Stimulated activated naive CD4-positive, alpha-beta T cell (primary cell): Measurements from ENCODE around the gene BMP6.

Experiments used
- DNase-seq, 6 experiments: peaks; one replicate each; lab custom pipeline; 2025; lab: John Stamatoyannopoulos, UW

The BMP6 gene

GRCh38 chr6:7720346-7720745 is 5.6 kb upstream of the BMP6 start:
- DNase-seq = no peak

DNA sequence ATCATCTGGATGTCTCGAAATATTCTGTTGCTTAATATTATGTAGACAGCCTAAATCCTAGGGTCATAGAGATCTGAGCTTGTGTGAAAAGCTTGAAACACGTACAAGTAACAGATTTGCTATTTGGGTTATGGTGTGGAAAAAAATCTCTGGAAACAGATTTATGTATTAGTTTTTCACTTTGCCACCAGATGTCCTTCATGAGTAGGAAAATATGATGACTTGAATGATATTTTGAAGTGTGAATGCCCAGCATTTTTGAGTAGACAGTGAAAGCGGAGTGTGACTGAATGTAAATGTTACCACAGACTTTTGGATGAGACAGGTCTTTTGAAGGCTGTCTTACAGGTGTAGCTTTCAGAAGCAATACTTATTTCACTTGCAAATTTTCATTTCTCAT is 4.2 kb upstream of the BMP6 start:
- no peak for DNase-seq

- peak in 5 of 6 experiments; percentile 12 to 44 (median 20) for DNase-seq
Observed at GRCh38 chr6:7723041-7723447, 2.9 kb upstream of the BMP6 start.

DNA sequence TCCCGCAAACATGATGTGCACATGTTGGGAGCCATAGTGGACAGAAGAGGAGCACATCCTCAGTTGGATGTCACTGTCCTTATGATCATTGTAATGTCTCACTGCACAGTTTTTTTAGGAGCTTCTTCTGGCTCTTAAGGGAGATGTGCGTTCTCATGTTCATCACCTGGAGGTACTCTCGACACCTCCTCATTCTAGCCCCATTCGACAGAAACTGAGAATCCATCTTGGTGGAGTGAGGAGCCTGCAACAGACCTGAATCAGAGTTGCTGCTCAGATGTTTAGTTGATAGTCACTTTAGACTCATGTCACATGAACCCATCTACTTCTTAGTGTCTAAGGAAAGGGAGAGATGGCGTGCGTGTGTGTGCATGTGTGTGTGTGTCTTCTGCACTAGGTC is 2.3 kb upstream of the BMP6 start:
- no peak for DNase-seq

- no peak for DNase-seq
Observed at GRCh38 chr6:7725412-7725811, 487 bp upstream of the BMP6 start.

GRCh38 chr6:7726416-7727085 is 652 bp downstream of the BMP6 start:
- no peak for DNase-seq

DNA sequence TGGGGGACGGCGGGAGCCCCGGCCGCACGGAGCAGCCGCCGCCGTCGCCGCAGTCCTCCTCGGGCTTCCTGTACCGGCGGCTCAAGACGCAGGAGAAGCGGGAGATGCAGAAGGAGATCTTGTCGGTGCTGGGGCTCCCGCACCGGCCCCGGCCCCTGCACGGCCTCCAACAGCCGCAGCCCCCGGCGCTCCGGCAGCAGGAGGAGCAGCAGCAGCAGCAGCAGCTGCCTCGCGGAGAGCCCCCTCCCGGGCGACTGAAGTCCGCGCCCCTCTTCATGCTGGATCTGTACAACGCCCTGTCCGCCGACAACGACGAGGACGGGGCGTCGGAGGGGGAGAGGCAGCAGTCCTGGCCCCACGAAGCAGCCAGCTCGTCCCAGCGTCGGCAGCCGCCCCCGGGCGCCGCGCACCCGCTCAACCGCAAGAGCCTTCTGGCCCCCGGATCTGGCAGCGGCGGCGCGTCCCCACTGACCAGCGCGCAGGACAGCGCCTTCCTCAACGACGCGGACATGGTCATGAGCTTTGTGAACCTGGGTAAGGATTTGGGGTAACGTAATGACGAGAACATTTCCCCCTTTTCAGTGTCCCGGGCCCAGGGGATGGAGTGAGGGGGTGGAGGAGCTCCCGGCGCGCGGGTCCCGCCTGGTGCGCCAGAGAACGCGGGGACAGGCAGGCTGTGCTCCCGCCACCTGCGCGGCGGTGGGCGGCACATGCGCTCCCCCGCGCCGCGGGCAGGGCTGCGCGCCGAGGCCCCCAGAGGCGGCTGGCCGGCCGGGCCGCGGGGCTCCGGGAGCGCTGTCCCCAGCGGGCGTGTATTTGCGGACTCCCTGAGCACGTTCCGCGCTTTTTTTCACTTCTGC is 1.4 kb downstream of the BMP6 start:
- DNase-seq = no peak

DNA sequence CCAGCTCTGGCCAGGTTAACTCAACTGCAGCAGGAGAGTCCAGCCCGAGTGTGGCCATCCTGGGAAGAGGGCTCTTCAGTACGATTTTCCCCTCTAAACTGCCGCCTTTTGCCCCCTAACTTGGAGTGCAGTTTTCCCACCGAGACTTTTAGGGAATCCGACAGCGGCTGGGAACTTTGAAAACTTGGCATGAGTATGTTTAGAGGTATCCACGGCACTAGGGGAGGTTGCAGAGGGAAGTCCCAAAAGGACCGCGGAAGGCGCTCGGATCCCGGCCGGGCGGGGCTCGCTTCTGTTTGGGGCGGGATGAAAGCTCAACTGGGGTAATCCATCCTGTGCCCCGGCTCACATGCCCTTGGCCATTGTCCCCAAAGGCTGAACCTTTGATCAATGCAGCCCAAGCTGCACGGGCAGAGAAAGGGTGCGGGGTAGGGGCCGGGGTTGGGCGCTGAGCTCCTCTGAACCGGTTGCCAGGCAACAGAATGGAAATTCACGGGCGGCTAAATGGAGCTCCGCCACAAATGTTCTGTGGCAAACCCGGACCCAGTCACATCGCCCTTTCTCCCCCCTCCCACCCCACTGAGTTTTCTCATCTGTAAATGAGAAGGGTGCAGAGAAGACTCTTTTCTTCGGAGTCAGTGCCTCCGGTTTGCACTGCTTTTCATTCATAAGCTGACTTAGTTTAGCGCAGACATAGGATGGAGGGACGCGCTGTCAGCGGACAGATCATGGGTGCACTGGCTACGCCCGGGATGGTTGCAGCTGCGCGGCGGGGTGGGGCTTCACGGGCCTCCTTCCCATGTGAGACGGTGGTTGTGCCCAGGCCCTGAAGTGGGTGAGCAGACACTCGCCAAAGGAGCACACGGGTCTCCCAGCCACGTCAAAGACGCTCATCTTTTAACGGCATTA is 2.3 kb downstream of the BMP6 start:
- DNase-seq = no peak

DNA sequence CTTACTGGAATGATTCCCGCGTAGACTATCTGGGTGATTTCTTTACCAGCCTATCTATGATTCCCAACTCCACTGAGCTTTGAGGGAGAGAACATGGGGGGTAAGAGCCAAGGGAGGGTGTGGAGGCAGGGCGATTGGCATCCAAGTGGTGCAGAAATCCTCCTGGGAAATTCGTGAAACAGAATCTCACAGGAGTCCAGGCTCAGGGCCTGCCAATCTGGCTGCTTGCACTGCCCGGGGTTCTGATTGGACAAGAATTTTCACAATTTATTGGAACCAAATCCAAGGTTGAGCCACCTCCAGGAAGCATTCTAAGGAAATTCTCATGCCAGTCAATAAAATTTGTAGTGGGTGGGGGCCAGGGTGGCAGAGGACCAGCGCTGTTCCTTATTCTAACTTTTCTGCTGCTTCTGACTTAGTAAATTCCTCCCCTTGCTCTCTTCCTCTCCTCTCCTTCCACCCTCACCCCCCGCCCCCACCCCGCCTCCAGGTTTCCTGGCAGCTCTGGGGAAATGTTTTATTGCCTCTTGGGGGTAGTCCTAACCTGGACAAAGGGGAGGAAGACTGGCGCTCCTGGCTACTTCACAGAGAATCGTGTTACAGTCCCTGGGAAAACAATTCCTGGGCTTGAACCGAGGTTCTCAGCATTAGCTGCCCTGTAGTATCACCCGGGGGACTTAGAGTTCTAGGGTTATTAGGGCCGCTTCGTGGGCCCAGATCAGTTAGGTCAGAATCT is 3.1 kb downstream of the BMP6 start:
- DNase-seq = no peak

DNA sequence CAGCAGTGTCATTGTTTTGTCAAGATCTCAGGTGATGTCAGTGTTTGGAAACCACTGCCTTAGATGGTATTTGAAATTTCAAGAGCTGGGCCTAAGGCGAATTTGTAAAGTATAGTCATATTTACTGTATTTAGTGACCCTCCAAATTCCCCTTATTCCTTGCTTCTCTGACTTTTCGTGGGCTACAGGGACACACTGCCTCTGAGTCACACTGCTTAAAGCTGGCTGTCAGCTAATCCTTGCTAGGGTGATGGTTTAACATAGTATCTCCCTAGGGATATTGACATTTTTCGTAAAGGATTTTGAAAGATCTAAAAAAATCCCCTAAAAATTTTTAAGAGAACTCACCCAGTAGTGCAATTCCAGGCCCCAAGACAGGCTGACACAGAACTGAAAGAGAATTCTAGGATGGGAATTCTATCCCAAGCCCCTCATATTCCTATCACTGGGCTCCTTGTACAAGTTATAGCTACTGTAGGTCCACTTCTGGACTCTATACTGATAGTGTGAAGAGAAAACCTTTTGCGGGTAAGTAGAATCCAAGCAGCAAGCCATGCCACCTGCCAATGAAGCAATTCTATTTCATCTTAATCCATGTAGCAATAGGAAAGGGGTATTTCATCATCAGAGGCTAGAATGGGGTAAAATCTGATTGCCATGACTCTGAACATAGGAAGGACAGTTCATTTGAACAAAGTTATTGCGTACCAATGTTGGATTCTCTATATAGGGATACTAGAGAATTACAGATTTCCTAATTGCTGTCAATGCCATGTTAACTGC is 4.3 kb downstream of the BMP6 start:
- no peak for DNase-seq

- DNase-seq = no peak
Observed at GRCh38 chr6:7730784-7731227, 4.9 kb downstream of the BMP6 start.

DNA sequence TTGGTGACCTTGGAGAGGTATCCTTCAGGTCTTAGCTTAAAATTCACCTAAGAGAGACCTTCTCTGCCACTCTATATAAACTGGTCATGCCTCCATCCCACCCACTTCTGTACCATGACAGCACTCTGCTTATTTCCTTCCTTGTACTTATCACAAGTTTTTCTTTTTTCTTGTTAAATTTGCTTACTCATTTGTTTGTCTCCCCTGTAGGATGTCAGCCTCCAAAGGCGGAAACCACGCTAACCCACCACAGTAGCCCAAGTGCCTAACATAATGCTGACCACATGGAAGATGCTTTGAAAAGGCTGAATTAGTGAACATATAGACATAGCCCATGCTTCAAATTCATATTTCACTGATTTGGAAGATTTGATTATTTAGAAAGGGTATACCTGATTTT is 5.4 kb downstream of the BMP6 start:
- no peak for DNase-seq

GRCh38 chr6:7732228-7732627 is 6.3 kb downstream of the BMP6 start:
- no peak for DNase-seq

DNA sequence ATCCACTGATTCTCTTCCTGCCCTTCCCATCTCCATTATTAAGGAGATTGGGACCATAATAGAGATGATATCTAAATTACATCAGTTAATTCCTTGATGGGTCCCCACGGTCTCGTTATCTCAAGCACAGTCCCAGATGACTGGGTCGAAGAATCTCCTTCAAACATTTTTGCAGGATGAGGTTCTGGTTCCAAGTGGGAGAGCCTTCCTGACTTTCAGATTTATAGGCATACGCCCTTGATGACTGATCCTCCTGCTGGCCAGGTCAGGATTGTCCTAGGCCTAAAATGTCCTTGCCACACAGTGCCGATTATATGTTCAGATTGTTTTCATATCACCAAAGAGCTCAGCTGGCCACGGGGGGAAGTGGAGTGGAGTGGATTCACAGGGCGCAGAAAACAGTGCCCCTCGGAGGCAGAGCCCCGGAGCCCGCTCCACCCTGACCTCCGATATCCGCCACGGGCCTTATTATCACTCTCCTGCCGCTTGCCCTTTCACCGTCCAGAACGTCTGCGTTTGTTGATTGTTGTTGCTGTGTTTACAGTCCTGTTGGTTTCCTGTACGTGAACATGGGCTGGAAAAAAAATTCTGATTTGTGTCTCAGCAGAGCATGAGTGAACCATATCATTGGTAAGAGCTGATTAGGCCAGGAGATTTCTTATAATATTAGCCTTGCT is 8.9 kb downstream of the BMP6 start:
- DNase-seq = no peak

- DNase-seq = no peak
Observed at GRCh38 chr6:7737106-7737505, 11.2 kb downstream of the BMP6 start.

DNA sequence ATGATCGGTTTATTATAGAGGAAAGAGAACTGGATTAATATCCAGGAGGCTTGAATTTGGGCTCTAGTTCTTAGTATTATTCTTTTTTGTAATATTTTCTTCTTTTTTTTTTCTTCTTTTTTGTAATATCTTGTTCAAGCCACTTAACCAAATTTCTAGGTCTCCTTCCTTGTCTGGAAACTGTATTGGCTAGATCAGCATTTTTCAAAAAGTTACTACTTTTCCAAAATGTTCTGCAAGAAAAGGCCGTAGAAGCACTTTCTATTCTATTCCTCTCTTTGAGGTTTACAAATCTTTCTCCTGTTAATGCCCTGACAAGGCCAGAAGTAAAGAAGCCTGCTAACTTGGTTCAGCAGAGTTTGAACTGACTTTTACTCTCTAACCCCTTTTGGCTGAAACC is 12.0 kb downstream of the BMP6 start:
- no peak for DNase-seq

DNA sequence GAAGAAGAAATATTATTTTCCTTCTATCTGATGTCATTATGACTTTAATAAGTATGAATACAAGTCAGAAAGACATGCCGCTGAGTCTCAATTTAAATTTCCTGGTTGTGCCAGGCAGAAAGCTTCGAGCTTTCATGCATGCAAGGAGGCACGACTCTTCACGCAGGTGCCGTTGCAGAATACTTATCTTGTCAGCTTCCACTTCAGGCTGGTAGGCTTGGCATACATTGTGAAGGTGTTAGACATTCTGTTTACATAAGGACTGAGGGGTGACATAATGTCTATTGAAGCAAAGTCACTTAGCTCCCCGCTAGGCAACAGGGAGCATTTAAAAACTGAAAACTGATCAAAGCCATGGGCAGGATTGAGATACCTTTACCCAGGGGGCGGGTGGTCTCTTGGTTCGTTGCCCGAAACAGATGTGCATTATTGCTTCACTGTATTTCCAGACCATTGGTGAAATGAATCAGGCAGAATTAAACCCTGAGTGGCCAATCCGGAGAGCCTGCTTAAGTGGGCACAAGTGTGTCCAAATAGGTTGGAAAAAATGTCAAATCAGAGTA is 16.4 kb downstream of the BMP6 start:
- no peak for DNase-seq

GRCh38 chr6:7745942-7746341 is 20.0 kb downstream of the BMP6 start:
- no peak for DNase-seq

GRCh38 chr6:7747016-7747415 is 21.1 kb downstream of the BMP6 start:
- no peak for DNase-seq

- DNase-seq = no peak
Observed at GRCh38 chr6:7747433-7747832, 21.5 kb downstream of the BMP6 start.
